Suprapubic skin (tissue), 4 donors: ENCODE results near the gene DZANK1. TPM values are rescaled to one million over a fixed set of nuclear protein-coding genes. Genes with fewer than 3 reads are reported as not detected.

Source experiments
- DNase-seq, 2 donors: peaks; one replicate each; pipeline ENCODE4 v3.0.0-alpha.2; 2019; ENCODE audit warnings: low spot score in 2 of 2
- H3K27ac ChIP-seq: fragments of 200-600 bp; sonication (generic); one replicate; pipeline ENCODE4 v1.5.1; 2019
- H3K27me3 ChIP-seq: fragments of 200-600 bp; sonication (generic); one replicate; pipeline ENCODE4 v1.5.1; 2019
- H3K36me3 ChIP-seq: fragments of 200-600 bp; sonication (generic); one replicate; pipeline ENCODE4 v1.5.1; 2019
- H3K4me1 ChIP-seq: fragments of 200-600 bp; sonication (generic); one replicate; pipeline ENCODE4 v1.5.1; 2019
- H3K4me3 ChIP-seq: fragments of 200-600 bp; sonication (generic); one replicate; pipeline ENCODE4 v1.5.1; 2019; ENCODE audit warnings: mild to moderate bottlenecking
- H3K9me3 ChIP-seq: fragments of 200-600 bp; sonication (generic); one replicate; pipeline ENCODE4 v1.5.1; 2019
- CTCF ChIP-seq, 2 donors: fragments of 200-600 bp in 1 of 2; fragments of 450-650 bp in 1 of 2; sonication (generic) in 1 of 2; IDR thresholded peaks; one replicate each; pipeline ENCODE4 v1.5.1; 2016 to 2019; ENCODE audit warnings: antibody characterized with exemption in 2 of 2, mild to moderate bottlenecking in 1 of 2, moderate library complexity in 1 of 2
- EP300 ChIP-seq: sonication (generic); formaldehyde crosslinking; IDR thresholded peaks from one replicate; pipeline ENCODE4 v1.6.1; 2017; ENCODE audit warnings: antibody characterized with exemption
- POLR2A ChIP-seq, 2 donors: fragments of 450-650 bp; IDR thresholded peaks; one replicate each; pipeline ENCODE4 v1.6.1; 2017; ENCODE audit warnings: antibody characterized with exemption in 2 of 2, mild to moderate bottlenecking in 2 of 2, moderate library complexity in 2 of 2
- POLR2AphosphoS5 ChIP-seq, 3 donors: sonication (generic); formaldehyde crosslinking; IDR thresholded peaks; one replicate each; pipeline ENCODE4 v1.6.1; 2017; ENCODE audit warnings: antibody characterized with exemption in 3 of 3
- WGBS: methylation state at CpG from one replicate; pipeline ENCODE4 v1.1.5; 2018; 5-methylcytosine and 5-hydroxymethylcytosine counted together
- total RNA-seq, 4 donors: library from RNA; depleted of rRNA; stranded (reverse); fragments of >200 nt; gene quantifications; one replicate each; pipeline ENCODE4 v1.1.0, GENCODE V29; 2016

The DZANK1 gene
- total RNA-seq, 4 donors from 2014 or later = 1.7 to 4.5 (median 3.0) TPM

DNA sequence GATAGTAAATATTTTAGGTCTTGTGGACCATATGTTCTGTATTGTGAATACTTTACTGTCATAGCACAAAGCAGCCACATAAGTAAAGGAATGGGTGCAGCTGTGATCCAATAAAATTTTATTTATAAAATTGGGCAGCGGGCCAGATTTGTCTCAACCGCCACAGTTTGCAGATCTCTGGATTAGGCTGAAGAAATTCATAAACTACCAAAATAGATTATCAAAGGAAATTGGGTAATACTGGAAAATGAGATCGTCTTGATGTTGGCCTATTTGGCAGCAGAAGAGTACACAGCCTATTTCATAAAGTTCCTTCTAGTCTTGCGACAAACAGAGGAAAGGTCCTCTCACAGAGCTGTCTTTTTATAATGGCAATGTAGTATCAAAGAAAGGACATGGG, 69.8 kb downstream of the DZANK1 start:
- TF ChIP-seq CTCF (IDR thresholded peaks at IDR 0.05) (no peak), POLR2AphosphoS5 (IDR thresholded peaks at IDR 0.05) (no peak), EP300 (no peak), POLR2A (IDR thresholded peaks at IDR 0.05) (no peak)
- H3K9me3 ChIP-seq = no peaks in the 10 kb centered on the region
- H3K27me3 ChIP-seq = no peaks in the 10 kb centered on the region
- no peak for DNase-seq
- H3K4me3 ChIP-seq = no peak overlapping the region
- no peak overlapping the region for H3K27ac ChIP-seq
- no peaks in the 10 kb centered on the region for H3K4me1 ChIP-seq
- H3K36me3 ChIP-seq = peaks cover 6% of the 10 kb centered on the region
- WGBS = 39% methylated on average over 4 of the region's 4 CpGs

DNA sequence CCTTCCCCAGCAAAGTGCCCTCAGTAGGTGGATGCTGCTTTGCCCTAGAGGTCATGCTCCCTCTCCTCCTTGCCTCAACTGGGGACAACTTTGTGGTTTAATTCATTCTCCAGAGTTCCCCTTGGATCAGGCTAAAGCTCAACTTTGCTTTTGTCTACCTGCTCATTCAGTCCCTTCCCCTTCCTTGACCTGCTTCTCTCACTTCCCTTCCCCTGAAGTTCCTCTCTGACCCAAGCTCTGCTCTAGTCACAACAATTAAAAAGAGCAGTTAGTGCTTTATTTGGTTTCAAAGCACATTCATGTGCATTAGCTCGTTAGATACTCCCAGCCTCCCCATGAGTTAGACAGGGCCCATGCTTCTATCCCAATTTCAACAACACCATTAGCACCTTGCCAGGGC, 71.3 kb downstream of the DZANK1 start:
- Histone ChIP-seq H3K4me1 (no peaks in the 10 kb centered on the region), H3K9me3 (no peaks in the 10 kb centered on the region), H3K27ac (no peak overlapping the region), H3K4me3 (no peak overlapping the region), H3K36me3 (no peaks in the 10 kb centered on the region), H3K27me3 (no peaks in the 10 kb centered on the region)
- no peak for DNase-seq
- 74% methylated on average over 1 of the region's 1 CpG for WGBS
- no peak for TF ChIP-seq CTCF (IDR thresholded peaks at IDR 0.05)
- TF ChIP-seq EP300 = no peak
- no peak for TF ChIP-seq POLR2AphosphoS5 (IDR thresholded peaks at IDR 0.05)
- no peak for TF ChIP-seq POLR2A (IDR thresholded peaks at IDR 0.05)

DNA sequence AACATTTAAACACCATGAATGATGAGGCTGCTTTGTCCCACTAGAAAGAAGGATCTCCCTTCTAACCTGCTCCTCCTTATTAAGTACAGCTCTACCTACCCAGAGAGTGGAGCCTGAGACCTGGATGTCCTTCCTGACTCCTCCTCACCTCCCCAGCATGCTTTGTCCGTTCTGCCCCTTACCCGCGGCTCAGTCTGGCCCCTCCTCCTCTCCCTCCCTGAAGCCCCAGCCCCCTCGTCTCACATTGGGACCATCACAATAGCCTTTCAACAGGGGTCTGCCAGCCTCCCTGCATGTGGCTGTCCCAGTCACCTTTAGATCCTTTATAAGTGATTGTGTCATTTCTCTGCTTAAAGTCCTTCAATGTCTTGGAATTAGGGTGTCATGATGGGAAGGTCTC, 72.5 kb downstream of the DZANK1 start:
- H3K4me1 ChIP-seq = no peaks in the 10 kb centered on the region
- H3K9me3 ChIP-seq = no peaks in the 10 kb centered on the region
- TF ChIP-seq CTCF (IDR thresholded peaks at IDR 0.05) = no peak
- no peak for TF ChIP-seq EP300
- TF ChIP-seq POLR2AphosphoS5 (IDR thresholded peaks at IDR 0.05) = no peak
- no peak for TF ChIP-seq POLR2A (IDR thresholded peaks at IDR 0.05)
- DNase-seq = no peak
- no peaks in the 10 kb centered on the region for H3K27me3 ChIP-seq
- H3K36me3 ChIP-seq = peaks cover 4% of the 10 kb centered on the region
- no peak overlapping the region for H3K4me3 ChIP-seq
- 54% methylated on average over 4 of the region's 4 CpGs for WGBS
- H3K27ac ChIP-seq = no peak overlapping the region

DNA sequence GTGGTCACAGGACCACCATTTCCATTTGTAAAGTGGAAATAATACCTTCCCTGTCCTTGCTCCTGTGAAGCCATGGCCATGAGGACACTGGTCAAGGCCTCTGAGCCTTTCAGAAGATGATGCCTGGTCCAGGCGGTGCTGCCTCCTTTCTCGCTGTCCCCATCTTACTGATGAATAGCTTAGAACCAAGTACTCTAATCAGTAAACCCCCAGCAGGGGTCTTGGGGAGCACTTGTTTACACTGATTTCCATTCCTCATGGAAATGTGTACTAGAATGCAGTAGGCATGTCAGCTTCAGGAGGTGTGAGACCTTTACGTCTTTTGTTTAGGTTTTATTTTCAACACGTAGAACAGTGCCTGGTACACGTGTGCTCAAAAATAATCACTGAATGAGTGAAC, 75.1 kb downstream of the DZANK1 start:
- H3K4me1 ChIP-seq = no peaks in the 10 kb centered on the region
- no peak for DNase-seq
- no peak overlapping the region for H3K27ac ChIP-seq
- WGBS = 76% methylated on average over 5 of the region's 5 CpGs
- H3K9me3 ChIP-seq = no peaks in the 10 kb centered on the region
- no peaks in the 10 kb centered on the region for H3K27me3 ChIP-seq
- no peak overlapping the region for H3K4me3 ChIP-seq
- peaks cover 7% of the 10 kb centered on the region for H3K36me3 ChIP-seq
- no peak for TF ChIP-seq POLR2AphosphoS5 (IDR thresholded peaks at IDR 0.05)
- TF ChIP-seq EP300 = no peak
- TF ChIP-seq POLR2A (IDR thresholded peaks at IDR 0.05) = no peak
- TF ChIP-seq CTCF (IDR thresholded peaks at IDR 0.05) = no peak

DNA sequence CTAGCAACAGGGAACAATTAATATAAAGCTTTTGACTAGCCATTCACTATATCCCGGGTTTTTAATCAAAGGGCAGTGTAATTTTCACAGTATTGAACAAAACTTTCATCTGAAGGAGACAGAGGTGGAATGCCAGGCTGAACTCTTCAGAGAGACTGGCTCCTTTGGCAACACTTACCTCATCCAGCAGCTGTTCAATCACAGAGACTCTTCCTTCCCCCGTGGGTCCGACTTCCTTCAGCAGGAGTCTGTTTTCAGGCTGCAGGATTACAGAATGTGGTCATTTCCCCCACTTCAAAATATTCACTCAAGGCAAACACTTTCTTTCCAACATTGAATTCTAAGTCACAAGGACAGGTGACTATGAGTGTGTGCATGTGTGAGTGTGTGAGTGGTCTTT, 76.6 kb downstream of the DZANK1 start:
- 61% methylated on average over 3 of the region's 3 CpGs for WGBS
- no peaks in the 10 kb centered on the region for H3K4me1 ChIP-seq
- H3K27me3 ChIP-seq = no peaks in the 10 kb centered on the region
- H3K36me3 ChIP-seq = peaks cover 7% of the 10 kb centered on the region
- H3K4me3 ChIP-seq = no peak overlapping the region
- H3K9me3 ChIP-seq = no peaks in the 10 kb centered on the region
- H3K27ac ChIP-seq = no peak overlapping the region
- DNase-seq = no peak
- TF ChIP-seq CTCF (IDR thresholded peaks at IDR 0.05) = no peak
- TF ChIP-seq POLR2AphosphoS5 (IDR thresholded peaks at IDR 0.05) = no peak
- no peak for TF ChIP-seq POLR2A (IDR thresholded peaks at IDR 0.05)
- no peak for TF ChIP-seq EP300
